GM12891 (cell line): Measurements from ENCODE around the gene ADAM29.

ENCODE experiments used
- PAX5 ChIP-seq: IDR thresholded peaks from 2 replicates; pipeline ENCODE4 v1.6.1; 2011; ENCODE audit warnings: low read length, moderate library complexity, mild to moderate bottlenecking; ENCODE audit not compliant: insufficient read depth, severe bottlenecking
- POLR2A ChIP-seq: IDR thresholded peaks from 2 replicates; pipeline ENCODE4 v1.6.1; 2011; ENCODE audit warnings: low read depth, low read length, control low read depth
- POLR2AphosphoS5 ChIP-seq: IDR thresholded peaks from 2 replicates; pipeline ENCODE4 v1.6.1; 2011; ENCODE audit warnings: low read depth, low read length, control low read depth
- POU2F2 ChIP-seq: IDR thresholded peaks from 2 replicates; pipeline ENCODE4 v1.6.1; 2011; ENCODE audit warnings: low read depth, mild to moderate bottlenecking, control low read depth, low read length, moderate library complexity
- TAF1 ChIP-seq: IDR thresholded peaks from 2 replicates; pipeline ENCODE4 v1.6.1; 2011; ENCODE audit warnings: low read depth, low read length, control low read depth

DNA sequence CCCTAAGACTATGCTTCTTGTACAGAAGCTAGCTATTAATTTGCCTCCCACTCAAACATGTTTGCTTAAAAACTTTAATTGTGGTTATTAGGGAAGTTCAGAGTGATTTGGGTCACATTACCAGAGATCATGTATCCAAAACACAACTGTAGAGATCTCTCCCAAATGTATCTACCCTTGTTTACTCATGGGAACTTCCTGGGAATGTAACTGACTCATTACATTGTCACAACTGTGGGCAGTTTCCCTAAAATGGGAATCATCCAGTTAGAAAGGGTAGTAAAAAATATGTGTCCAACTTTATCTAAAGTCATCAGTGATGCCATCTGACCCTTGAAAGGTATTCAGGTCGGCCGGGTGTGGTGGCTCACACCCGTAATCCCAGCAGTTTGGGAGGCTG lies 48.8 kb upstream of the ADAM29 start:
- TF ChIP-seq POLR2AphosphoS5 = no peak
- no peak for TF ChIP-seq POLR2A
- TF ChIP-seq TAF1 = no peak
- no peak for TF ChIP-seq PAX5
- no peak for TF ChIP-seq POU2F2
